Measurements from ENCODE around the gene CDO1. TPM values are rescaled to one million over a fixed set of nuclear protein-coding genes. Genes with fewer than 3 reads are reported as not detected.

The CDO1 gene
- total RNA-seq, 2 experiments from 2014 or later = not detected

DNA sequence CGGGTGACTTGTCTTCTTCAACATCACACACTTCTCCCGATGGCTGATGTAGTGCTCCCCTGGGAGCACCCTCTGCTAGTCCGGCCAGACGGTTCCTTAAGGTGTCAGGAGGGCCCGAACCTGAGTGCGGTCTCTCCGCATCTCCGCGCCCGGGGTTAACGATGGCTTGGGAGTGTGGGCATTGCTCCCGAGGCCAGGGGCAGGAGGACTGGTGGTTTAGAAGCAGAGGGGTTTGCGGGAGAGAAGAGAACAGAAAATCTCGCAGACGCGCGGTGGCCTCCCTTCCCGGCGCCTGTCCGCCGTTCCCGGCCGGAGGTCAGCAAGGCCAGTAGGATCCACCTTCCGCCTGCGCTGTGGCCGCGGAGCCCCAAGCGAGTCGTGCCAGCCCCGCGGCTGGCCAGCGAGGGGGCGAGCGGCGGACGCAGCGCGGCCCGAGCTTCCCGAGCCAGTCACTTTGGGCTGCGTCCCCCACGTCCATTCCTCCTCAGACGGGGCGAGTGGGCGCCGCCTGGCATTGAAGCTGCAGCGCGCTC lies 700 bp downstream of the CDO1 start:
- intact Hi-C loops (cut with micrococcal nuclease; ENCODE audit: unreplicated experiment) = no loop called here
- Histone ChIP-seq H4K20me1 (ENCODE audit: insufficient read depth, low read length) (no peaks in the 10 kb centered on the region), H3K79me2 (ENCODE audit: insufficient read depth, low read depth, low read length) (no peaks in the 10 kb centered on the region), H3K9me3 (ENCODE audit: low read length) (no peaks in the 10 kb centered on the region), H3K4me3 (ENCODE audit: low read depth, low read length, poor library complexity, severe bottlenecking) (no peak overlapping the region), H3K4me2 (ENCODE audit: low read length) (no peak overlapping the region), H3K4me1 (ENCODE audit: insufficient read depth, low read length, poor library complexity, severe bottlenecking) (no peaks in the 10 kb centered on the region), H3K36me3 (ENCODE audit: insufficient read depth, low read length) (no peaks in the 10 kb centered on the region), H3K9me2 (ENCODE audit: insufficient read depth, low read length) (no peaks in the 10 kb centered on the region), H2AFZ (ENCODE audit: low read length) (no peak overlapping the region), H3K27ac (ENCODE audit: low read depth, low read length, poor library complexity, severe bottlenecking) (no peak overlapping the region)
- CTCF ChIA-PET (ENCODE audit: unreplicated experiment) = no interaction called here
- TF ChIP-seq EZH2phosphoT487 (IDR thresholded peaks at IDR 0.05; ENCODE audit: borderline replicate concordance, low read depth, low read length) = peak; percentile 17; the same call in 1 of the 2 replicates
- TF ChIP-seq, protein P1, sequence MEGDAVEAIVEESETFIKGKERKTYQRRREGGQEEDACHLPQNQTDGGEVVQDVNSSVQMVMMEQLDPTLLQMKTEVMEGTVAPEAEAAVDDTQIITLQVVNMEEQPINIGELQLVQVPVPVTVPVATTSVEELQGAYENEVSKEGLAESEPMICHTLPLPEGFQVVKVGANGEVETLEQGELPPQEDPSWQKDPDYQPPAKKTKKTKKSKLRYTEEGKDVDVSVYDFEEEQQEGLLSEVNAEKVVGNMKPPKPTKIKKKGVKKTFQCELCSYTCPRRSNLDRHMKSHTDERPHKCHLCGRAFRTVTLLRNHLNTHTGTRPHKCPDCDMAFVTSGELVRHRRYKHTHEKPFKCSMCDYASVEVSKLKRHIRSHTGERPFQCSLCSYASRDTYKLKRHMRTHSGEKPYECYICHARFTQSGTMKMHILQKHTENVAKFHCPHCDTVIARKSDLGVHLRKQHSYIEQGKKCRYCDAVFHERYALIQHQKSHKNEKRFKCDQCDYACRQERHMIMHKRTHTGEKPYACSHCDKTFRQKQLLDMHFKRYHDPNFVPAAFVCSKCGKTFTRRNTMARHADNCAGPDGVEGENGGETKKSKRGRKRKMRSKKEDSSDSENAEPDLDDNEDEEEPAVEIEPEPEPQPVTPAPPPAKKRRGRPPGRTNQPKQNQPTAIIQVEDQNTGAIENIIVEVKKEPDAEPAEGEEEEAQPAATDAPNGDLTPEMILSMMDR (conservative IDR thresholded peaks at IDR 0.05; ENCODE audit: low read length) = no peak
- no TSS peak for BruUV-seq (replicated peaks)
- POLR2A ChIA-PET = interaction anchor here (0.6 kb wide), 1 partner anchor 11 kb away, joined by 6 read pairs; no protein-coding TSS in a partner anchor
- no peak for DNase-seq (ENCODE audit: low spot score)

DNA sequence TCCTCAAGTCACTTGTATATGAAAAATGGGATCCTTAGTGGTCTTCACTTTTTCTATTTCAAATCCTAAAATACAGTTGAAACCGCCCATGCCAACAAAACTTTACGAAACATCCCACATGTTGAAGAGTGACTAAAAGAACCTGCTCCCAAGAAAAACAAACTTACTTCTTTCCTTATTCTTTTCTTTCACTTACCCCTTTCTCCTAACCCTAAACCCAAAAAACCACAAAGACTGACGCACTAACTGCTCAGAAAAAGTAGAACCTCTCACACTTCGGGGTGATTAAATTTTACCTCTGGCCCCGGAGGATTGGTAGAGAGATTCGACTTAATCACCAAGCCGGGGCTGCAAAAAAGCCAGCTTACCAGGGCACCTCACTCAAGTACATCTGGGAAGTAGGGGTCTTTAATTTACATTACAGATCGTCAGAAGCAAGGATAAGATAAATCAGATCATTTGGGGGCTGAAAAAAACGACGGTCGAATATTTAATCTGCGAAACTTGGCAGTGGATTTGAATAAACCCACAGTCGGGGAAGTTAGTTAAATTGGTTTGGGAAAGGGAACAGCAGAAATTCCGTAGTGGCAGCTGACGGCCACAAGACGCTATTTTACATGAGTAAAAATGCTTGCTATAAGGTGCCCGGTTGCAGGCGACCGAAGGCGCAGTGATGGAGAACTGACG lies 1.3 kb downstream of the CDO1 start:
- ChIA-PET CTCF (ENCODE audit: unreplicated experiment) (no interaction called here), POLR2A (interaction anchor here (0.9 kb wide), 1 partner anchor 17 kb away, joined by 4 read pairs; no protein-coding TSS in a partner anchor)
- Histone ChIP-seq H3K9me3 (ENCODE audit: low read length) (no peaks in the 10 kb centered on the region), H3K27ac (ENCODE audit: low read depth, low read length, poor library complexity, severe bottlenecking) (no peak overlapping the region), H3K4me3 (ENCODE audit: low read depth, low read length, poor library complexity, severe bottlenecking) (no peak overlapping the region), H3K4me1 (ENCODE audit: insufficient read depth, low read length, poor library complexity, severe bottlenecking) (no peaks in the 10 kb centered on the region), H3K36me3 (ENCODE audit: insufficient read depth, low read length) (no peaks in the 10 kb centered on the region), H2AFZ (ENCODE audit: low read length) (no peak overlapping the region), H4K20me1 (ENCODE audit: insufficient read depth, low read length) (no peaks in the 10 kb centered on the region), H3K9me2 (ENCODE audit: insufficient read depth, low read length) (no peaks in the 10 kb centered on the region), H3K4me2 (ENCODE audit: low read length) (no peak overlapping the region), H3K79me2 (ENCODE audit: insufficient read depth, low read depth, low read length) (no peaks in the 10 kb centered on the region)
- TF ChIP-seq EZH2phosphoT487 (IDR thresholded peaks at IDR 0.05; ENCODE audit: borderline replicate concordance, low read depth, low read length) = peak; percentile 92; the same call in 1 of the 2 replicates
- TF ChIP-seq, protein P1 (conservative IDR thresholded peaks at IDR 0.05; ENCODE audit: low read length) = no peak
- DNase-seq (ENCODE audit: low spot score) = no peak
- no TSS peak for BruUV-seq (replicated peaks)
- intact Hi-C loops (cut with micrococcal nuclease; ENCODE audit: unreplicated experiment) = no loop called here

DNA sequence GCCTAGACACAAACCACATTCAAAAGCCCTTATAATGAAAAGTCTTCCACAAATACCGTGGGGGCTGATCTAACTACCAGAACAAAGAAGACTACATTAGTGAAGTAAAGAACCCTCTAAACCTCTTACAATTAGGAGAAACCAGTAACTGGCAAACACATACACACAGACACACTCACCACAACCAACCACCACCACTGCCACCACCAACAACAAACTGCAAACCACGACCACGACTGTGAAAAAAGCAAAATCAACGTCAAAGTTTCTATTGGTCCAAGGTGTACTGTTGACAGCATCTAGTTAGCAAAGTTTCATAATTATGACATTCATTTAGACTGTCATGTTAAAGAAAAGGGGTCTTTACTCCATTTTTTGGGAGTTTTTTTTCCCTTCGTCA lies 2.7 kb downstream of the CDO1 start:
- no TSS peak for BruUV-seq (replicated peaks)
- no peak for DNase-seq (ENCODE audit: low spot score)
- no peak overlapping the region for H2AFZ ChIP-seq (ENCODE audit: low read length)
- H4K20me1 ChIP-seq (ENCODE audit: insufficient read depth, low read length) = no peaks in the 10 kb centered on the region
- H3K9me2 ChIP-seq (ENCODE audit: insufficient read depth, low read length) = no peaks in the 10 kb centered on the region
- no peaks in the 10 kb centered on the region for H3K4me1 ChIP-seq (ENCODE audit: insufficient read depth, low read length, poor library complexity, severe bottlenecking)
- H3K4me2 ChIP-seq (ENCODE audit: low read length) = no peak overlapping the region
- ChIA-PET POLR2A (interaction anchor here (0.6 kb wide), 2 partner anchors 35 to 1409 kb away, joined by 3 to 5 read pairs; no protein-coding TSS in a partner anchor), CTCF (ENCODE audit: unreplicated experiment) (no interaction called here)
- intact Hi-C loops (cut with micrococcal nuclease; ENCODE audit: unreplicated experiment) = no loop called here
- no peak for TF ChIP-seq EZH2phosphoT487 (IDR thresholded peaks at IDR 0.05; ENCODE audit: borderline replicate concordance, low read depth, low read length)
- TF ChIP-seq, protein P1 (conservative IDR thresholded peaks at IDR 0.05; ENCODE audit: low read length) = no peak
- H3K4me3 ChIP-seq (ENCODE audit: low read depth, low read length, poor library complexity, severe bottlenecking) = no peak overlapping the region
- no peaks in the 10 kb centered on the region for H3K79me2 ChIP-seq (ENCODE audit: insufficient read depth, low read depth, low read length)
- H3K36me3 ChIP-seq (ENCODE audit: insufficient read depth, low read length) = no peaks in the 10 kb centered on the region
- no peak overlapping the region for H3K27ac ChIP-seq (ENCODE audit: low read depth, low read length, poor library complexity, severe bottlenecking)
- no peaks in the 10 kb centered on the region for H3K9me3 ChIP-seq (ENCODE audit: low read length)

All from OCI-LY7 (cell line).